SK-N-SH treated with all-trans-retinoic acid at 6 μM for 48 hours (cell line): ENCODE measurements around the gene NR4A2.

Source experiments
- ATAC-seq: fragments of 200-7000 bp; cut with Tn5 transposase; 3 replicates; pipeline ENCODE4 v1.9.1; 2020; ENCODE audit warnings: mild to moderate bottlenecking, moderate library complexity
- ARNTL ChIP-seq: fragments of 450-650 bp; formaldehyde crosslinking; IDR thresholded peaks from 2 replicates; pipeline ENCODE4 v1.5.0; 2020; ENCODE audit warnings: low read depth, mild to moderate bottlenecking, moderate library complexity, borderline replicate concordance
- BACH2 ChIP-seq: fragments of 250-450 bp; sonication (Bioruptor Pico); IDR thresholded peaks from 2 replicates; pipeline ENCODE4 v1.9.0; 2021; ENCODE audit warnings: mild to moderate bottlenecking, borderline replicate concordance
- CREB5 ChIP-seq: fragments of 250-450 bp; sonication (Bioruptor Pico); IDR thresholded peaks from 2 replicates; pipeline ENCODE4 v1.5.1; 2020; ENCODE audit warnings: low read depth, mild to moderate bottlenecking, moderate library complexity
- CSDC2 ChIP-seq: fragments of 250-450 bp; sonication (Bioruptor Pico); IDR thresholded peaks from 2 replicates; pipeline ENCODE4 v1.5.0; 2020; ENCODE audit warnings: mild to moderate bottlenecking, moderate library complexity
- GLIS3 ChIP-seq: fragments of 250-450 bp; sonication (Bioruptor Pico); IDR thresholded peaks from 2 replicates; pipeline ENCODE4 v1.5.0; 2020; ENCODE audit warnings: mild to moderate bottlenecking, moderate library complexity
- ISL1 ChIP-seq: fragments of 250-450 bp; sonication (Bioruptor Pico); IDR thresholded peaks from 2 replicates; pipeline ENCODE4 v2.1.2; 2022; ENCODE audit warnings: mild to moderate bottlenecking, moderate library complexity
- OSR1 ChIP-seq: fragments of 250-450 bp; sonication (Bioruptor Pico); IDR thresholded peaks from 2 replicates; pipeline ENCODE4 v1.8.0; 2022; ENCODE audit warnings: moderate library complexity, mild to moderate bottlenecking, inconsistent platforms
- PATZ1 ChIP-seq: fragments of 250-450 bp; sonication (Bioruptor Pico); IDR thresholded peaks from 2 replicates; pipeline ENCODE4 v1.8.0; 2020; ENCODE audit warnings: mild to moderate bottlenecking, moderate library complexity, borderline replicate concordance
- RARB ChIP-seq: fragments of 250-450 bp; sonication (Bioruptor Pico); IDR thresholded peaks from 2 replicates; pipeline ENCODE4 v1.8.0; 2021; ENCODE audit warnings: mild to moderate bottlenecking, moderate library complexity
- SNAI2 ChIP-seq: fragments of 250-450 bp; sonication (Bioruptor Pico); IDR thresholded peaks from 2 replicates; pipeline ENCODE4 v1.5.0; 2020; ENCODE audit warnings: mild to moderate bottlenecking, moderate library complexity
- TOX ChIP-seq: fragments of 250-450 bp; sonication (Bioruptor Pico); IDR thresholded peaks from 2 replicates; pipeline ENCODE4 v1.8.0; 2021; ENCODE audit warnings: mild to moderate bottlenecking, moderate library complexity, borderline replicate concordance
- TSHZ2 ChIP-seq: fragments of 250-450 bp; sonication (Bioruptor Pico); IDR thresholded peaks from 2 replicates; pipeline ENCODE4 v1.5.0; 2020; ENCODE audit warnings: mild to moderate bottlenecking, moderate library complexity
- ZC3H10 ChIP-seq: fragments of 250-450 bp; sonication (Bioruptor Pico); IDR thresholded peaks from 2 replicates; pipeline ENCODE4 v1.5.1; 2021; ENCODE audit warnings: mild to moderate bottlenecking, moderate library complexity
- ZFP3 ChIP-seq: fragments of 250-450 bp; sonication (Bioruptor Pico); IDR thresholded peaks from 2 replicates; pipeline ENCODE4 v1.5.0; 2020; ENCODE audit warnings: mild to moderate bottlenecking, moderate library complexity
- ZFP30 ChIP-seq: fragments of 450-650 bp; formaldehyde crosslinking; IDR thresholded peaks from 2 replicates; pipeline ENCODE4 v1.5.0; 2022; ENCODE audit warnings: mild to moderate bottlenecking, moderate library complexity
- ZNF565 ChIP-seq: fragments of 450-650 bp; formaldehyde crosslinking; conservative IDR thresholded peaks from 2 replicates; pipeline ENCODE4 v1.5.0; 2020; ENCODE audit warnings: low read depth, mild to moderate bottlenecking, moderate library complexity
- ZNF8 ChIP-seq: fragments of 450-650 bp; formaldehyde crosslinking; IDR thresholded peaks from 2 replicates; pipeline ENCODE4 v1.5.0; 2020; ENCODE audit warnings: mild to moderate bottlenecking, moderate library complexity
- TF ChIP-seq, protein P1 (sequence below): fragments of 250-450 bp; sonication (Bioruptor Pico); IDR thresholded peaks from 2 replicates; pipeline ENCODE4 v1.8.0; 2021; ENCODE audit warnings: low read depth, mild to moderate bottlenecking, moderate library complexity, borderline replicate concordance

Gene NR4A2

GRCh38 chr2:156332534-156333273, at the start of gene NR4A2:
TSS of gene NR4A2 (minus strand) at chr2:156332721. CDS start at chr2:156330186, 2,535 bp downstream.
- TF ChIP-seq ZNF565 (no peak), PATZ1 (no peak), SNAI2 (CRISPR knock-in tag) (no peak), GLIS3 (no peak), ISL1 (CRISPR knock-in tag) (no peak), CSDC2 (CRISPR knock-in tag) (no peak), ARNTL (CRISPR knock-in tag) (no peak), ZC3H10 (CRISPR knock-in tag) (no peak), ZFP3 (CRISPR knock-in tag) (no peak)
- ATAC-seq: peak; percentile 77

DNA sequence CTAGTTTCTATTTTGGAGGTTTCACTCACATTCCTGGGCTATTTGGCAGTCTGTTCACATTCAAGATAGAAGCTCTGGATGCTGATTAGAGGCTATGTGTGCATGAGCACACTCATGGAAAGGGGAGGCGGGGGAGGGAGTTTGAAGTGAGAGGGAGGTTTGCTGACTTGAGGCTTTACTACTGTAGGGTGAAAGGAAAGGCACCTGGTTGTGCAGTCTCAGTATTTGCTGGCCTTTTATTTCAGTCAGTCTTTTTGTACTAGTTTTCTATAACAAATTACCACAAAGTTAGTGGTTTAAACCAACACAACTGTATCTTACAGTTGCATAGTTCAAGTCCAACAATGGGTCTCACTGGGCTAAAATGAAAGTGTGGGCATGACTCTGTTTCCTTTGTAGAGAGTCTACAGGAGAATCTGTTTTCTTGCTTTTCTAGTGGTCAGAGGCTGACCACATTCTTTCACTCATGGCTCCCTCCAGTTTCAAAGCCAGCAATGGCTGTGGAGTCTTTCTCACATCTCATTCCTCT, 47.7 kb upstream of the NR4A2 start:
- no peak for ATAC-seq
- TF ChIP-seq CREB5 (CRISPR knock-in tag) (no peak), RARB (CRISPR knock-in tag) (no peak), PATZ1 (no peak), GLIS3 (no peak), ZFP30 (CRISPR knock-in tag) (no peak), BACH2 (CRISPR knock-in tag) (no peak), OSR1 (CRISPR knock-in tag) (no peak), SNAI2 (CRISPR knock-in tag) (no peak), ZNF565 (no peak), TSHZ2 (CRISPR knock-in tag) (no peak), ZNF8 (no peak), ZFP3 (CRISPR knock-in tag) (no peak)

GRCh38 chr2:156379714-156380113, 47.2 kb upstream of the NR4A2 start:
- no peak for TF ChIP-seq ZNF565
- TF ChIP-seq RARB (CRISPR knock-in tag): no peak
- no peak for TF ChIP-seq ZFP3 (CRISPR knock-in tag)
- TF ChIP-seq TOX (CRISPR knock-in tag): no peak
- TF ChIP-seq ZC3H10 (CRISPR knock-in tag): no peak
- no peak for TF ChIP-seq BACH2 (CRISPR knock-in tag)
- TF ChIP-seq GLIS3: no peak
- TF ChIP-seq, all 23 proteins: peak for 0
- no peak for ATAC-seq

- ATAC-seq: no peak
- TF ChIP-seq ZFP30 (CRISPR knock-in tag) (no peak), SNAI2 (CRISPR knock-in tag) (no peak), ISL1 (CRISPR knock-in tag) (no peak), RARB (CRISPR knock-in tag) (no peak), GLIS3 (no peak)
- TF ChIP-seq, protein P1, sequence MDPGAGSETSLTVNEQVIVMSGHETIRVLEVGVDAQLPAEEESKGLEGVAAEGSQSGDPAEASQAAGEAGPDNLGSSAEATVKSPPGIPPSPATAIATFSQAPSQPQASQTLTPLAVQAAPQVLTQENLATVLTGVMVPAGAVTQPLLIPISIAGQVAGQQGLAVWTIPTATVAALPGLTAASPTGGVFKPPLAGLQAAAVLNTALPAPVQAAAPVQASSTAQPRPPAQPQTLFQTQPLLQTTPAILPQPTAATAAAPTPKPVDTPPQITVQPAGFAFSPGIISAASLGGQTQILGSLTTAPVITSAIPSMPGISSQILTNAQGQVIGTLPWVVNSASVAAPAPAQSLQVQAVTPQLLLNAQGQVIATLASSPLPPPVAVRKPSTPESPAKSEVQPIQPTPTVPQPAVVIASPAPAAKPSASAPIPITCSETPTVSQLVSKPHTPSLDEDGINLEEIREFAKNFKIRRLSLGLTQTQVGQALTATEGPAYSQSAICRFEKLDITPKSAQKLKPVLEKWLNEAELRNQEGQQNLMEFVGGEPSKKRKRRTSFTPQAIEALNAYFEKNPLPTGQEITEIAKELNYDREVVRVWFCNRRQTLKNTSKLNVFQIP (CRISPR knock-in tag): no peak
- TF ChIP-seq, all 23 proteins: peak for 0
These were observed 46.5 kb upstream of the NR4A2 start for GRCh38 chr2:156379071-156379470.
